C4-2B (cell line): ENCODE measurements around the gene LCORL.
"Not testable (repeated sequence)": the region's sequence is repeated elsewhere in the genome, so short reads cannot be mapped to it uniquely, and the experiment has no call there.

Source experiments
- H3K27ac ChIP-seq: fragments of 450-650 bp; 2 replicates; pipeline ENCODE4 v1.5.1; 2017
- ZFX ChIP-seq: fragments of 450-650 bp; IDR thresholded peaks from 2 replicates; pipeline ENCODE4 v1.6.1; 2017
- TF ChIP-seq, protein P1 (sequence below): fragments of 450-650 bp; conservative IDR thresholded peaks from 2 replicates; pipeline ENCODE4 v1.5.1; 2017; ENCODE audit warnings: mild to moderate bottlenecking

Gene LCORL

GRCh38 chr4:18014269-18014668, 7.3 kb downstream of the LCORL start:
- H3K27ac ChIP-seq, result no peak overlapping the region
- TF ChIP-seq, protein P1, sequence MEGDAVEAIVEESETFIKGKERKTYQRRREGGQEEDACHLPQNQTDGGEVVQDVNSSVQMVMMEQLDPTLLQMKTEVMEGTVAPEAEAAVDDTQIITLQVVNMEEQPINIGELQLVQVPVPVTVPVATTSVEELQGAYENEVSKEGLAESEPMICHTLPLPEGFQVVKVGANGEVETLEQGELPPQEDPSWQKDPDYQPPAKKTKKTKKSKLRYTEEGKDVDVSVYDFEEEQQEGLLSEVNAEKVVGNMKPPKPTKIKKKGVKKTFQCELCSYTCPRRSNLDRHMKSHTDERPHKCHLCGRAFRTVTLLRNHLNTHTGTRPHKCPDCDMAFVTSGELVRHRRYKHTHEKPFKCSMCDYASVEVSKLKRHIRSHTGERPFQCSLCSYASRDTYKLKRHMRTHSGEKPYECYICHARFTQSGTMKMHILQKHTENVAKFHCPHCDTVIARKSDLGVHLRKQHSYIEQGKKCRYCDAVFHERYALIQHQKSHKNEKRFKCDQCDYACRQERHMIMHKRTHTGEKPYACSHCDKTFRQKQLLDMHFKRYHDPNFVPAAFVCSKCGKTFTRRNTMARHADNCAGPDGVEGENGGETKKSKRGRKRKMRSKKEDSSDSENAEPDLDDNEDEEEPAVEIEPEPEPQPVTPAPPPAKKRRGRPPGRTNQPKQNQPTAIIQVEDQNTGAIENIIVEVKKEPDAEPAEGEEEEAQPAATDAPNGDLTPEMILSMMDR, result no peak
- no peak for TF ChIP-seq ZFX

GRCh38 chr4:18012807-18013462, 8.6 kb downstream of the LCORL start:
- no peak overlapping the region for H3K27ac ChIP-seq
- TF ChIP-seq, protein P1, result no peak
- no peak for TF ChIP-seq ZFX

GRCh38 chr4:18012134-18012806, 9.3 kb downstream of the LCORL start:
- no peak for TF ChIP-seq ZFX
- TF ChIP-seq, protein P1, result no peak
- H3K27ac ChIP-seq, result no peak overlapping the region

GRCh38 chr4:18007625-18008024, 13.9 kb downstream of the LCORL start:
- H3K27ac ChIP-seq, result no peak overlapping the region
- TF ChIP-seq, protein P1, result no peak

GRCh38 chr4:18006432-18006831, 15.1 kb downstream of the LCORL start:
- not testable (repeated sequence) for H3K27ac ChIP-seq

- TF ChIP-seq, protein P1, result no peak
- no peak for TF ChIP-seq ZFX
- no peak overlapping the region for H3K27ac ChIP-seq
These were observed 24.4 kb downstream of the LCORL start for GRCh38 chr4:17997129-17997528.

DNA sequence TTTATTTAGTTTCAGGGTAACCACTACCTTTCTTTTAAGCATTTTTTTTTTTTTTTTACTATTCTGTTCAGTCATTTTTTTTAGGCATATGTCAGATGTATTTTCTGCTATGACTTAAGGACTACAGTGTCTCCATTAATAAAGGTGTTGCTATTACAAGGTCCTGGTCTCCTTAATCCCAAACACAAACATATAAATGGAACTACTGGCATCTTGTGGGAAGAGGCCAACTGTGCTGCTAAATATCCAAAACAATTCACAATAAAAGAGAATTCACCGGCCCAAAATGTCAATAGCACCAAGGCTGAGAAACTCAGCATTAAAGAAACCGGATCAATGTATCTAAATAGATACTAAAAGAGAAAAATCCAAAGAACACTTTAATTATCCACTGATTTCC, 26.4 kb downstream of the LCORL start:
- TF ChIP-seq, protein P1, result no peak
- TF ChIP-seq ZFX, result no peak
- H3K27ac ChIP-seq, result no peak overlapping the region

DNA sequence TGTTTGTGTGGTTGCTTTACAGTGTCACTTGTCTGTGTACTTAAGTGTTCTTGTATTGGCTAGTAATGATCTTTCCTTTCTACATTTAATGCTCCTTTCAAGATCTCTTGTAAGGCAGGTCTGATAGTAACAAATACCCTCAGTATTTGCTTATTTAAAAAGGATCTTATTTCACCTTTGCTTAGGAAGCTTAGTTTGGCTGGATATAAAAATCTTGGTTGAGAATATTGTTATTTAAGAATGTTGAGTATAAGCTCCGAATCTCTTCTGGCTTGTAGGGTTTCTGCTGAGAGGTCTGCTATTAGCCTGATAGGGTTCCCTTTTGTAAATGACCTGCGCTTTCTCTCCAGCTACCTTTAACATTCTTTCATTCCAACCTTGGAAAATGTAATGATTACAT, 35.7 kb downstream of the LCORL start:
- H3K27ac ChIP-seq, result no peak overlapping the region
- TF ChIP-seq, protein P1, result no peak
- TF ChIP-seq ZFX, result no peak
